C4-2B (cell line): ENCODE measurements around the gene MYH11.

ENCODE experiments used
- H3K27ac ChIP-seq: fragments of 450-650 bp; 2 replicates; pipeline ENCODE4 v1.5.1; 2017
- ZFX ChIP-seq: fragments of 450-650 bp; IDR thresholded peaks from 2 replicates; pipeline ENCODE4 v1.6.1; 2017
- TF ChIP-seq, protein P1 (sequence below): fragments of 450-650 bp; conservative IDR thresholded peaks from 2 replicates; pipeline ENCODE4 v1.5.1; 2017; ENCODE audit warnings: mild to moderate bottlenecking

Gene MYH11

DNA sequence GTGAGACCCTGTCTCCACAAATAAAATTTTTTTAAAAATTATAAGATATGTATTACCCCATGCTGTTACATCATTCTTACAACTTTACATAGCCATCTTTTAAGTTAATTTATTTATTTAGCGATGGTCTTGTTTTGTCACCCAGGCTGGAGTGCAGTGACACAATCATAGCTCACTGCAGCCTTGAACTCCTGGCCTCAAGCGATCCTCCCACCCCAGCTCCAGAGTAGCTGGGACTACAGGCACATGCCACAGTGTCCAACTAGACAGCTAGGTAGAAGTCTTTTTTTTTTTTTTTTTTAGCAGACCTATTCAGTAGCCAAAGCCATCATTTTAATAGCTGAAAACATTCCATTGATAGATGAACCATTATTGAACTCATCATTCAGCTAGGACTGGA, 114.1 kb downstream of the MYH11 start:
- no peak overlapping the region for H3K27ac ChIP-seq
- no peak for TF ChIP-seq ZFX
- TF ChIP-seq, protein P1, sequence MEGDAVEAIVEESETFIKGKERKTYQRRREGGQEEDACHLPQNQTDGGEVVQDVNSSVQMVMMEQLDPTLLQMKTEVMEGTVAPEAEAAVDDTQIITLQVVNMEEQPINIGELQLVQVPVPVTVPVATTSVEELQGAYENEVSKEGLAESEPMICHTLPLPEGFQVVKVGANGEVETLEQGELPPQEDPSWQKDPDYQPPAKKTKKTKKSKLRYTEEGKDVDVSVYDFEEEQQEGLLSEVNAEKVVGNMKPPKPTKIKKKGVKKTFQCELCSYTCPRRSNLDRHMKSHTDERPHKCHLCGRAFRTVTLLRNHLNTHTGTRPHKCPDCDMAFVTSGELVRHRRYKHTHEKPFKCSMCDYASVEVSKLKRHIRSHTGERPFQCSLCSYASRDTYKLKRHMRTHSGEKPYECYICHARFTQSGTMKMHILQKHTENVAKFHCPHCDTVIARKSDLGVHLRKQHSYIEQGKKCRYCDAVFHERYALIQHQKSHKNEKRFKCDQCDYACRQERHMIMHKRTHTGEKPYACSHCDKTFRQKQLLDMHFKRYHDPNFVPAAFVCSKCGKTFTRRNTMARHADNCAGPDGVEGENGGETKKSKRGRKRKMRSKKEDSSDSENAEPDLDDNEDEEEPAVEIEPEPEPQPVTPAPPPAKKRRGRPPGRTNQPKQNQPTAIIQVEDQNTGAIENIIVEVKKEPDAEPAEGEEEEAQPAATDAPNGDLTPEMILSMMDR = no peak

DNA sequence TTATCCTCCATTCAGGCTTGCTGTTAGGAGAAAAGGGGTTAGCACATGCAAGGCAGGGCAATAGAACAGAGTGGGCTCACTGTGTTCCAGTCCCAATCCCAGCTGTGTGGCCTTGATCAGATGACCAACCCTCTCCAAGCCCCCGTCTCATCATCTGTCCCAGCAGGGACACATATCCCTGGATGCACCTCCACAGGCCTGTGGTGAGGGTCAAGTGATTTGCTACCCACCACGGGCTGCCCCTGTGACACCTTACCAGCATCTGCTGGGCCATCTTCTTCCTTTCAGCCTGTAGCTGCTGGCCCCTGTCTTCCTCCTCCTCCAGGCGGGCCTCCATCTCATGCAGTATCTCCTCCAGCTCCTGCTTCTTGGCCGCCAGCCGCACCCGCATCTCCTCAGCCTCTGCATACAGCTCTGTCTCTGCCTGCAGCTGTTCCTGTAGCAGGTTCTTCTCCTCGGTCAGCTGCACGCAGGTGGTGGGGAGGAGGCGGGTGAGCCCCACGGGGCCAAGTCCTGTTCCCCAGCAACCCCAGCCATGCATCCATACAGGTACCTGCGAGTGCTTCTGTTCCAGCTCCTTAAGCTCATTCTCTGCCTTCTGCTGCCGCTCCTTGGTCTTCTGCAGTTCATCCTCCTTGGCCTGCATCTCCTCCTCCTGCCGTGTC, 115.5 kb downstream of the MYH11 start:
- no peak overlapping the region for H3K27ac ChIP-seq

DNA sequence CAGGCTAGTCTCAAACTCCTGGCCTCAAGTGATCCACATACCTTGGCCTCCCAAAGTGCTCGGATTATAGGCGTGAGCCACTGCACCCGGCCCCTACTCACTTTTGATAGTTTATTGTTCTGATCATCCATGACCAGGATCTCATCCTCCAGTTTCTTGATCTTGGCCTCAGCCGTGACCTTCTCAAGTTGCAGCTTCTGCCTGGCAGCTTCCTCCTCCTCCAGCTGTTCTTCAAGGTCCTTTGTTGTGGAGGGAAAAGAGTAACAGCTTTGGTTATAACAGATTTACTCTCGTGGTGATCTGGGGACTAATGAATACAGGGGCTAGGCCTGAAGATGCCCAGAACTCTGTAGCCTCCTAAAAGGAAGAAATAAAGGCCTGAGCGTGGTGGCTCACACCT, 116.9 kb downstream of the MYH11 start:
- TF ChIP-seq, protein P1 = no peak
- TF ChIP-seq ZFX = no peak
- H3K27ac ChIP-seq = no peak overlapping the region

More for the DNA sequence above, 115.5 kb downstream of the MYH11 start:
- TF ChIP-seq, protein P1 = no peak
- TF ChIP-seq ZFX = no peak

DNA sequence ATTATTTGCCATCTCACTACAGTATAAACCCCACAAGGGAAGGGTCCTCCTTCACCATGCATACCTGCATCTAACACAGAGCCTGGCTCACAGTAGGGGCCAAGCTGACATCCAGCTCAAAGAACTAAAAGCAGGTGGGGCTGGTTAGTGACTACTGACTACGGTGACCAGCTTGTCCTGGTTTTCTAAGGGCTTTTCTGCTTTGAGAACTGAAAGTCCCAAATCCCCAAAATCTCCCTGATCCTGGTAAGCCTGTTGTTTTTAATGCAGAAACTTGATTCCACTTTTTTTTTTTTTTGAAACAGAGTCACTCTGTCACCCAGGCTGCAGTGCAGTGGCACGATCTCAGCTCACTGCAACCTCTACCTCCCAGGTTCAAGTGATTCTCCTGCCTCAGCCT, 117.4 kb downstream of the MYH11 start:
- TF ChIP-seq ZFX = no peak
- TF ChIP-seq, protein P1 = no peak
- no peak overlapping the region for H3K27ac ChIP-seq

DNA sequence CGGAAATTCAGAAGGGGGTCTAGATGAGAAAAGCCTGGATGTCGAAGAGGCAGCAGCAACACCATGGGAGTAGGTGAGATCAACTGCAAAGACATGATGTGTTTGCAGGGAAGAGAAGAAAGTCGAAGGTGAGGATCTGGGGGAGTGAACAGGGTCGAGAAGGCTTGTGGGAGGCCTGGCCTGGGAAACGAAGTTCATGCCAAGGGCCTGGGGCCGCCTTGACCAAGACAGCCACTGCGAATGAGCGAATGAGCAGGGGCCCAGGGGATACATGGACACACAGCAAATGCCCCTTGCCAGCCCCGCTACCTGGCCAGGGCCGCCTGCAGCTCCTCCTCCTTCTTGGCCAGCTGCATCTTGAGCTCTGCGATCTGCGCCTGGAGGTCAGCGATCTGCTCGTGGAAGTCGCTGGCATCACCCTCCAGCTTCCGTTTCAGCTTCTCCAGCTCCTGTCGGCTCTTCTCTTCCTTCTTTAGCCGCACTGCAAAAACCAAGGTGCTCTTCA, 119.6 kb downstream of the MYH11 start:
- H3K27ac ChIP-seq = no peak overlapping the region
- TF ChIP-seq, protein P1 = no peak
- TF ChIP-seq ZFX = no peak

DNA sequence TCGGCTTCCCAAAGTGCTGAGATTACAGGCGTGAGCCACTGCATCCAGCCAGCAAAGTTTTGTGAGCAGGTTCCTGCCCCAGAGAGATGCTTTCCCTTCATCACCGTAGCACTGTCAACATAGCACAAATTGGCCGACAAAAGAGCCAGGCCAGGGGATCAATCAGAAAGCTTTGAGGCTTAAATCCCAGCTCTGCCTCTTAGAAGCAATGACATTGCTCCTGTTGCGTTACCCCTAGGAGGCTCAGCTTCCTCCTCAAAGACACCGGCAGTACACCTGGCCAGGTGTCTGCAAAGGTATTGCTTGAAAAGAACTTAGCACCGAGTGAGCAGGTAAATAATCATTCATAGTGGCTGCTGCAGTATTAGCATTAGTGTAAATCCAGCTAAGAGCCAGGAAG, 120.3 kb downstream of the MYH11 start:
- H3K27ac ChIP-seq = no peak overlapping the region
- TF ChIP-seq, protein P1 = no peak
- no peak for TF ChIP-seq ZFX

DNA sequence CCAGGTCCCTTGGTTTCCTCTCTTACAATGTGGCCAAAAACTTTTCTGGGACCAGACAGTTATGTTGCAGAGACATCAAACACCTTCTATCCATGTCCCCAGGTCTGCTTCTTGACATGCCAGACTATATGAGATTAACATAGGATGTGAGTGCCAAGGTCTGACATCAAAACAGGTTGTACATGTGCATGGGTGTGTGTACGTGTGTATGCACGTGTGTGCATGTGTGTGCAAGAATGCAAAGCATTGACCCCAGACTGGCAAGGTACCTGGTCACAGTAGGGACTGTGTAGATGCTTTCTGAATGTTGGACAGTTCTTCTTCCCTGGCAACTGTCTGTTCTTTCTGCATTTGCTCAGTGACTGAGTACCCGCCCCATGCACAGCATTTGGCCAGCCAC, 121.2 kb downstream of the MYH11 start:
- TF ChIP-seq ZFX = no peak
- TF ChIP-seq, protein P1 = no peak
- no peak overlapping the region for H3K27ac ChIP-seq
